Neutrophil (primary cell): ENCODE measurements around the gene AKT1S1.

Experiments
- H3K27ac ChIP-seq: fragments of 200-600 bp; sonication (generic); 2 replicates; pipeline ENCODE4 v1.5.1; 2016; ENCODE audit warnings: mild to moderate bottlenecking, moderate library complexity
- H3K27me3 ChIP-seq: fragments of 200-600 bp; sonication (generic); 2 replicates; pipeline ENCODE4 v1.6.0; 2016; ENCODE audit warnings: mild to moderate bottlenecking
- H3K36me3 ChIP-seq: fragments of 200-600 bp; sonication (generic); 2 replicates; pipeline ENCODE4 v1.5.1; 2017
- H3K4me1 ChIP-seq, 2 experiments: fragments of 200-600 bp in 1 of 2; sonication (generic) in 1 of 2; 1 replicate in 1 of 2; 2 replicates in 1 of 2; pipeline versions ENCODE4 v1.5.1 to v1.6.1; 2013 to 2016; ENCODE audit warnings: low read depth in 1 of 2, low read length in 1 of 2, mild to moderate bottlenecking in 1 of 2, moderate library complexity in 1 of 2; ENCODE audit not compliant: control insufficient read depth in 1 of 2, insufficient read depth in 1 of 2
- H3K4me3 ChIP-seq, 2 experiments: fragments of 200-600 bp in 1 of 2; sonication (generic) in 1 of 2; 1 replicate in 1 of 2; 2 replicates in 1 of 2; pipeline ENCODE4 v1.5.1; 2013 to 2016; ENCODE audit warnings: low read depth in 1 of 2, low read length in 1 of 2, mild to moderate bottlenecking in 1 of 2, moderate library complexity in 1 of 2
- H3K9me3 ChIP-seq: fragments of 200-600 bp; sonication (generic); 2 replicates; pipeline ENCODE4 v1.5.1; 2016
- TF ChIP-seq, protein P1 (sequence below): fragments of 200-600 bp; sonication (generic); IDR thresholded peaks from 2 replicates; pipeline ENCODE4 v1.5.1; 2016; ENCODE audit warnings: antibody characterized with exemption

AKT1S1 gene

DNA sequence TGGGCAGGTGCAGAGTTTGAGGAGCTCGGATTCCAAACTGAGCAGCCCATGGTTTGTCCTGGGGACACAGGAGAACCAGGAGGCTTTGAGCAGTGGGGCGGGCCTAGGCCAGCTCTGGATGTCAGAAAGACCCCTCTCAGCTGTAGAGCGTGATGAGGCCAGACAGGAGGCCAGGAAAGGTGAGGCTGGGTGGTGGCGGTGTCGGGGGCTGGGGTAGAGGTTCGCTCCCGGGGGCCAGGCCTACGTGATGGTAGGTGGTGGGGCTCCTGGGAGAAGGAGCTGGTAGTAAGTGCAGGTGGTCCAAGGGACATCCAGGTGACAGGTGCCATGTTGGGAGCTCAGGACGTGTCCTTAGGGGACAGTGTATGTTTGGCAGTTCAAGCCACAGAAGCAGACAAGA, 39.7 kb downstream of the AKT1S1 start:
- Histone ChIP-seq H3K9me3 (no peaks in the 10 kb centered on the region), H3K27ac (no peak overlapping the region), H3K4me1 (peaks cover 9 to 10% of the 10 kb centered on the region in 2 experiments), H3K27me3 (no peaks in the 10 kb centered on the region), H3K36me3 (peaks cover 86% of the 10 kb centered on the region), H3K4me3 (no peak overlapping the region)
- TF ChIP-seq, protein P1, sequence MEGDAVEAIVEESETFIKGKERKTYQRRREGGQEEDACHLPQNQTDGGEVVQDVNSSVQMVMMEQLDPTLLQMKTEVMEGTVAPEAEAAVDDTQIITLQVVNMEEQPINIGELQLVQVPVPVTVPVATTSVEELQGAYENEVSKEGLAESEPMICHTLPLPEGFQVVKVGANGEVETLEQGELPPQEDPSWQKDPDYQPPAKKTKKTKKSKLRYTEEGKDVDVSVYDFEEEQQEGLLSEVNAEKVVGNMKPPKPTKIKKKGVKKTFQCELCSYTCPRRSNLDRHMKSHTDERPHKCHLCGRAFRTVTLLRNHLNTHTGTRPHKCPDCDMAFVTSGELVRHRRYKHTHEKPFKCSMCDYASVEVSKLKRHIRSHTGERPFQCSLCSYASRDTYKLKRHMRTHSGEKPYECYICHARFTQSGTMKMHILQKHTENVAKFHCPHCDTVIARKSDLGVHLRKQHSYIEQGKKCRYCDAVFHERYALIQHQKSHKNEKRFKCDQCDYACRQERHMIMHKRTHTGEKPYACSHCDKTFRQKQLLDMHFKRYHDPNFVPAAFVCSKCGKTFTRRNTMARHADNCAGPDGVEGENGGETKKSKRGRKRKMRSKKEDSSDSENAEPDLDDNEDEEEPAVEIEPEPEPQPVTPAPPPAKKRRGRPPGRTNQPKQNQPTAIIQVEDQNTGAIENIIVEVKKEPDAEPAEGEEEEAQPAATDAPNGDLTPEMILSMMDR = no peak

- no peak overlapping the region for H3K4me3 ChIP-seq
- peaks cover 90% of the 10 kb centered on the region for H3K36me3 ChIP-seq
- H3K9me3 ChIP-seq = no peaks in the 10 kb centered on the region
- H3K27ac ChIP-seq = no peak overlapping the region
- TF ChIP-seq, protein P1 = no peak
- H3K27me3 ChIP-seq = no peaks in the 10 kb centered on the region
- peaks cover 14 to 15% of the 10 kb centered on the region in 2 experiments for H3K4me1 ChIP-seq
These were observed 40.2 kb downstream of the AKT1S1 start for GRCh38 chr19:49837009-49837310.

GRCh38 chr19:49836176-49837008, 40.8 kb downstream of the AKT1S1 start:
- H3K4me1 ChIP-seq = peaks cover 20% of the 10 kb centered on the region in 2 experiments
- H3K9me3 ChIP-seq = no peaks in the 10 kb centered on the region
- no peak overlapping the region for H3K27ac ChIP-seq
- TF ChIP-seq, protein P1 = no peak
- H3K27me3 ChIP-seq = no peaks in the 10 kb centered on the region
- peaks cover 96% of the 10 kb centered on the region for H3K36me3 ChIP-seq
- H3K4me3 ChIP-seq = no peak overlapping the region

- no peaks in the 10 kb centered on the region for H3K9me3 ChIP-seq
- no peaks in the 10 kb centered on the region for H3K27me3 ChIP-seq
- TF ChIP-seq, protein P1 = no peak
- H3K36me3 ChIP-seq = peaks cover 99% of the 10 kb centered on the region
- H3K4me3 ChIP-seq = no peak overlapping the region
- H3K4me1 ChIP-seq = peaks cover 28 to 29% of the 10 kb centered on the region in 2 experiments
- H3K27ac ChIP-seq = no peak overlapping the region
These were observed 41.6 kb downstream of the AKT1S1 start for GRCh38 chr19:49835562-49835961.

DNA sequence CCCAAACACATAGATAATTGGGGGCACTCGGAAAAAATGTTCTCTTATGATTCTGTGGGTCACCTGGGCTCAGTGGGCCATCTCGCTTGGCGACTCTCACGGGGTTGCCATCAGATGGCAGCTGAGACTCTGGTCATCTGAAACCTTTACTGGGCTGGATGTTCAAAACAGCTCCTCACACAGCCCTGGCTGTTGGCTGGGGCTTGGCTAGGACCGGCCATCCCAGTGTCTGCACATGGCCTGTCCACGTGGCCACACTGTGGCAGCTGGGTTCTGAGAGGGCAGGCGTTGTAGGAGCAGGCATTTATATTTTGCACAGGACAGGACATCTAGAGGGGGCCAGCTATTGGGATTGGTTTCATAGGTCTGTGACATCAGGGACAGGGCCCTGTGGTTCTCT, 43.6 kb downstream of the AKT1S1 start:
- TF ChIP-seq, protein P1 = no peak
- H3K36me3 ChIP-seq = peaks cover 99% of the 10 kb centered on the region

More for the DNA sequence above, 43.6 kb downstream of the AKT1S1 start:
- Histone ChIP-seq H3K4me1 (peaks cover 29 to 31% of the 10 kb centered on the region in 2 experiments), H3K27me3 (no peaks in the 10 kb centered on the region), H3K4me3 (no peak overlapping the region), H3K9me3 (no peaks in the 10 kb centered on the region), H3K27ac (peak overlapping the region; percentile 85)
